Spleen (tissue), 7 donors: ENCODE data around the gene SPI1.

Source experiments
- CTCF ChIP-seq, 11 experiments: fragments of 200-600 bp in 7 of 11; fragments of 450-650 bp in 4 of 11; sonication (generic) in 4 of 11; IDR thresholded peaks in 8 of 11; conservative IDR thresholded peaks in 3 of 11; 1 replicate in 7 of 11; 2 replicates in 4 of 11; pipeline versions ENCODE4 v1.4.0 to v1.8.0; 2016 to 2021; ENCODE audit warnings: antibody characterized with exemption in 11 of 11, inconsistent platforms in 4 of 11, mild to moderate bottlenecking in 1 of 11
- POLR2A ChIP-seq, 3 donors: fragments of 450-650 bp; IDR thresholded peaks; one replicate each; pipeline ENCODE4 v1.5.1; 2017; ENCODE audit warnings: antibody characterized with exemption in 3 of 3, mild to moderate bottlenecking in 1 of 3
- POLR2AphosphoS5 ChIP-seq, 3 donors: sonication (generic); formaldehyde crosslinking; IDR thresholded peaks; one replicate each; pipeline ENCODE4 v1.5.1; 2017; ENCODE audit warnings: antibody characterized with exemption in 3 of 3
- donor health status: DM: no; HTN: no; CAD: no; lungs with moderate emphysema.
- donor health status: DM: no; HTN: no; CAD: no.
- donor health status: DM: no; HTN: no; CAD: no.

GRCh38 chr11:47347137-47347536 is 31.2 kb downstream of the SPI1 start:
- TF ChIP-seq CTCF (IDR thresholded peaks at IDR 0.05 in 8 of 11, conservative IDR thresholded peaks at IDR 0.05 in 3 of 11) (no peak), POLR2A (IDR thresholded peaks at IDR 0.05) (no peak), POLR2AphosphoS5 (IDR thresholded peaks at IDR 0.05) (no peak)
